Endothelial cell of umbilical vein (primary cell): ENCODE data around the gene SUFU. TPM values are rescaled to one million over a fixed set of nuclear protein-coding genes. Genes with fewer than 3 reads are reported as not detected.

Source experiments
- BruUV-seq: library from RNA; stranded (reverse); fragments of 400-500 nt; replicated peaks from 2 replicates; lab custom pipeline; 2021; lab: Mats Ljungman, UMichigan
- CTCF ChIA-PET: fragments of 300-600, 350-600 bp; sonication (Branson Sonifier 250); formaldehyde crosslinking; loops from one replicate; lab custom pipeline; 2021; ENCODE audit warnings: antibody characterized with exemption, inconsistent platforms; lab: Charles Lee
- POLR2A ChIA-PET: fragments of 300-600, 350-600 bp; sonication (Branson Sonifier 250); formaldehyde crosslinking; loops from one replicate; lab custom pipeline; 2021; ENCODE audit warnings: antibody characterized with exemption, inconsistent platforms; lab: Charles Lee
- DNase-seq: peaks from one replicate; pipeline ENCODE4 v3.0.0-alpha.2; 2011; ENCODE audit warnings: low read depth, low spot score
- FAIRE-seq: peaks from 2 replicates; lab custom pipeline; 2011; peaks lifted over from hg19 to GRCh38; lab: Jason Lieb, UNC
- H2AFZ ChIP-seq: 2 replicates; pipeline ENCODE4 v1.6.0; 2012; ENCODE audit warnings: low read depth, low read length, control low read depth, inconsistent platforms
- H3K27ac ChIP-seq: 2 replicates; pipeline ENCODE4 v1.5.1; 2011; ENCODE audit warnings: low read depth, mild to moderate bottlenecking, control low read depth, low read length, moderate library complexity; ENCODE audit not compliant: insufficient read depth
- H3K27me3 ChIP-seq, 2 experiments: 2 replicates each; pipeline versions ENCODE4 v1.6.0 to v1.6.1; 2011; ENCODE audit warnings: low read length in 2 of 2, mixed read lengths in 1 of 2; ENCODE audit not compliant: control insufficient read depth in 2 of 2, insufficient read depth in 2 of 2
- H3K36me3 ChIP-seq, 2 experiments: 2 replicates in 1 of 2; 3 replicates in 1 of 2; pipeline ENCODE4 v1.5.1; 2011; ENCODE audit warnings: low read length in 2 of 2, mild to moderate bottlenecking in 1 of 2, moderate library complexity in 1 of 2; ENCODE audit not compliant: control insufficient read depth in 2 of 2, insufficient read depth in 2 of 2; ENCODE audit errors: extremely low read depth in 1 of 2
- H3K4me1 ChIP-seq: 3 replicates; pipeline ENCODE4 v1.5.1; 2011; ENCODE audit warnings: mild to moderate bottlenecking, low read length; ENCODE audit not compliant: control insufficient read depth, insufficient read depth; ENCODE audit errors: extremely low read depth
- H3K4me2 ChIP-seq: 2 replicates; pipeline ENCODE4 v1.6.1; 2011; ENCODE audit warnings: low read length, control low read depth, mixed read lengths; ENCODE audit not compliant: insufficient read depth
- H3K4me3 ChIP-seq, 3 experiments: fragments of 200-600 bp in 1 of 3; sonication (generic), shearing (Covaris generic) in 1 of 3; replicated peaks in 1 of 3; 2 replicates each; pipeline ENCODE4 v1.5.1; 2011 to 2016; ENCODE audit warnings: control low read depth in 3 of 3, low read length in 3 of 3, mild to moderate bottlenecking in 2 of 3, inconsistent platforms in 1 of 3, low read depth in 1 of 3, moderate library complexity in 1 of 3; ENCODE audit not compliant: insufficient read depth in 1 of 3
- H3K79me2 ChIP-seq: 2 replicates; pipeline ENCODE4 v1.6.0; 2012; ENCODE audit warnings: low read length, inconsistent platforms; ENCODE audit not compliant: control insufficient read depth, insufficient read depth
- H3K9ac ChIP-seq: replicated peaks from 2 replicates; pipeline ENCODE3; 2011; ENCODE audit warnings: low read length, control low read depth; ENCODE audit not compliant: insufficient read depth; ENCODE audit errors: extremely low read depth
- H3K9me1 ChIP-seq: replicated peaks from 3 replicates; pipeline ENCODE4 v1.6.0; 2011; ENCODE audit warnings: mild to moderate bottlenecking, low read length; ENCODE audit not compliant: control insufficient read depth, insufficient read depth; ENCODE audit errors: extremely low read depth
- H3K9me3 ChIP-seq: replicated peaks from 2 replicates; pipeline ENCODE4 v1.5.1; 2012; ENCODE audit warnings: low read length, inconsistent platforms; ENCODE audit not compliant: control insufficient read depth, insufficient read depth
- H4K20me1 ChIP-seq: replicated peaks from 2 replicates; pipeline ENCODE3; 2011; ENCODE audit warnings: mild to moderate bottlenecking, low read length; ENCODE audit not compliant: control insufficient read depth, insufficient read depth; ENCODE audit errors: extremely low read depth
- EZH2 ChIP-seq: IDR thresholded peaks from 2 replicates; pipeline ENCODE4 v1.6.1; 2012; ENCODE audit warnings: borderline replicate concordance, low read depth, mild to moderate bottlenecking, moderate library complexity, low read length, inconsistent platforms; ENCODE audit not compliant: severe bottlenecking
- FOS ChIP-seq: IDR thresholded peaks from 2 replicates; pipeline ENCODE4 v1.6.1; 2011; ENCODE audit warnings: mild to moderate bottlenecking, low read length, moderate library complexity, borderline replicate concordance; ENCODE audit not compliant: insufficient read depth
- GATA2 ChIP-seq: IDR thresholded peaks from 2 replicates; pipeline ENCODE4 v1.7.0; 2011; ENCODE audit warnings: low read depth, mild to moderate bottlenecking, moderate library complexity, mixed read lengths, low read length; ENCODE audit not compliant: insufficient read length, insufficient read depth
- JUN ChIP-seq: IDR thresholded peaks from 2 replicates; pipeline ENCODE4 v1.6.1; 2011; ENCODE audit warnings: borderline replicate concordance, low read depth; ENCODE audit not compliant: insufficient read length, insufficient read depth
- MYC ChIP-seq: IDR thresholded peaks from one replicate; pipeline ENCODE4 v1.6.1; 2011; ENCODE audit warnings: mild to moderate bottlenecking, low read depth, low read length
- POLR2A ChIP-seq: IDR thresholded peaks from 2 replicates; pipeline ENCODE4 v1.6.1; 2012; ENCODE audit warnings: low read depth, mild to moderate bottlenecking, control low read depth, low read length
- POLR2AphosphoS5 ChIP-seq: IDR thresholded peaks from 2 replicates; pipeline ENCODE4 v1.6.1; 2012; ENCODE audit warnings: low read depth, mild to moderate bottlenecking, control low read depth, low read length, moderate library complexity; ENCODE audit not compliant: insufficient read depth
- dilution Hi-C: fragments of 300-500 bp; cut with MboI; formaldehyde crosslinking; loops from one replicate; pipeline ENCODE4 v1.15.0; 2019; ENCODE audit warnings: low sequenced_read_pairs; ENCODE audit not compliant: extremely low pct_ligation_motif_present
- intact Hi-C: fragments of 100-400 bp; cut with micrococcal nuclease; formaldehyde crosslinking; loops from one replicate; pipeline ENCODE4 v1.10.0; 2022
- polyA plus RNA-seq, 4 experiments: library from polyadenylated mRNA; depleted of rRNA in 3 of 4; stranded (reverse) in 3 of 4; unstranded in 1 of 4; fragments of >200 nt; gene quantifications; 2 replicates each; pipeline versions ENCODE4 v1.2.1 to v1.2.3, GENCODE V29; 2011 to 2012; ENCODE audit warnings: missing spikeins in 1 of 4
- total RNA-seq: library from RNA; stranded (reverse); gene quantifications from 2 replicates; pipeline ENCODE4 v1.2.3, GENCODE V29; 2021
- TF ChIP-seq, protein P1 (sequence below): IDR thresholded peaks from 2 replicates; pipeline ENCODE4 v1.6.1; 2011; ENCODE audit not compliant: insufficient read depth, insufficient read length
- TF ChIP-seq, protein P2 (sequence below), 2 donors: IDR thresholded peaks; 1 replicate in 1 of 2; 2 replicates in 1 of 2; pipeline ENCODE4 v1.5.1; 2011; ENCODE audit warnings: low read length in 2 of 2, mild to moderate bottlenecking in 2 of 2, moderate library complexity in 2 of 2, control low read depth in 1 of 2, inconsistent platforms in 1 of 2, low read depth in 1 of 2; ENCODE audit not compliant: insufficient read depth in 1 of 2; ENCODE audit errors: extremely low read depth in 1 of 2

The SUFU gene
- total and polyA plus RNA-seq, 2 donors (not counting 3 experiments of a cell fraction or from before 2014, with no cell fraction given): 10.1 to 16.3 TPM

DNA sequence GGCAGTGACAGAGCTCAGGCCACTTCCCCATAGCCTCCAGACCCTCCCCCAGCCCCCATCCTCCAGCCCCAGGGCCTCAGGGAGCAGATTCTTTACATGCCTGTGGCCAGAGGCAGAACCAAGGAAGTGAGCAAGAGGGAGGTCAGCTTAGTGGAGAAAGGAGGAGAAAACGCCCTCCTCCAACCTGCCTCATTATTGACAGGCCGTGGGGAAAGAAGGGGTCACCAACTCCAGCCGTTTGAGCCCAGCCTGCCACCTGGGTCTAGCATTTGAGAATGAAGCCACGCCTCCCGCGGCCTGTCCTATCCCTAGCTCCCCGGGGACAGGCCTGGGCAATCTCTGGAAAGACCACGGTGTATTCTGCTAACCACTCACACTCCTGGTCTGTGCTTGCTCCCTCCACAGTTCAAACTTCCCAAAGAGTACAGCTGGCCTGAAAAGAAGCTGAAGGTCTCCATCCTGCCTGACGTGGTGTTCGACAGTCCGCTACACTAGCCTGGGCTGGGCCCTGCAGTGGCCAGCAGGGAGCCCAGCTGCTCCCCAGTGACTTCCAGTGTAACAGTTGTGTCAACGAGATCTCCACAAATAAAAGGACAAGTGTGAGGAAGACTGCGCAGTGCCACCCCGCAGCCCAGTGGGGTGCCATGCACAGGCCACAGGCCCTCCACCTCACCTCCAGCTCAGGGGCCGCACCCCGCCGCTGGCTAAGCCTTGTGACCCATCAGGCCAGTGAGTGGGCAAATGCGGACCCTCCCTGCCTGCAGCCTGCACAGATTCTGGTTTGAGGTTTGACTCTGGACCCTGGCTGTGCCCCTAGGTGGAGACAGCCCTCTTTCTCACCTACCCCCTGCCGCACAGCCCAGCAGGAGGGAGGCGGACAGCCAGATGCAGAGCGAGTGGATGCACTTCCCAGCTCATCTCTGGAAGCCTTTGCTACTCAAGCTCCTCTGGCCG lies 126.2 kb downstream of the SUFU start:
- TF ChIP-seq MYC (no peak), POLR2A (peak; percentile 47), EZH2 (no peak), POLR2AphosphoS5 (peak; percentile 36), GATA2 (no peak), FOS (peak; percentile 47), JUN (peak; percentile 10)
- TF ChIP-seq, protein P1, sequence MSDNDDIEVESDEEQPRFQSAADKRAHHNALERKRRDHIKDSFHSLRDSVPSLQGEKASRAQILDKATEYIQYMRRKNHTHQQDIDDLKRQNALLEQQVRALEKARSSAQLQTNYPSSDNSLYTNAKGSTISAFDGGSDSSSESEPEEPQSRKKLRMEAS: no peak
- TF ChIP-seq, protein P2, sequence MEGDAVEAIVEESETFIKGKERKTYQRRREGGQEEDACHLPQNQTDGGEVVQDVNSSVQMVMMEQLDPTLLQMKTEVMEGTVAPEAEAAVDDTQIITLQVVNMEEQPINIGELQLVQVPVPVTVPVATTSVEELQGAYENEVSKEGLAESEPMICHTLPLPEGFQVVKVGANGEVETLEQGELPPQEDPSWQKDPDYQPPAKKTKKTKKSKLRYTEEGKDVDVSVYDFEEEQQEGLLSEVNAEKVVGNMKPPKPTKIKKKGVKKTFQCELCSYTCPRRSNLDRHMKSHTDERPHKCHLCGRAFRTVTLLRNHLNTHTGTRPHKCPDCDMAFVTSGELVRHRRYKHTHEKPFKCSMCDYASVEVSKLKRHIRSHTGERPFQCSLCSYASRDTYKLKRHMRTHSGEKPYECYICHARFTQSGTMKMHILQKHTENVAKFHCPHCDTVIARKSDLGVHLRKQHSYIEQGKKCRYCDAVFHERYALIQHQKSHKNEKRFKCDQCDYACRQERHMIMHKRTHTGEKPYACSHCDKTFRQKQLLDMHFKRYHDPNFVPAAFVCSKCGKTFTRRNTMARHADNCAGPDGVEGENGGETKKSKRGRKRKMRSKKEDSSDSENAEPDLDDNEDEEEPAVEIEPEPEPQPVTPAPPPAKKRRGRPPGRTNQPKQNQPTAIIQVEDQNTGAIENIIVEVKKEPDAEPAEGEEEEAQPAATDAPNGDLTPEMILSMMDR (IDR thresholded peaks at IDR 0.05; ENCODE audit: extremely low read depth in 1 of 2, insufficient read depth in 1 of 2, low read depth in 1 of 2, low read length in 2 of 2): no peak
- intact Hi-C loops: no loop called here
- peaks cover 73% of the 10 kb centered on the region for H3K4me1 ChIP-seq
- no peak overlapping the region for H3K4me2 ChIP-seq
- H3K9me1 ChIP-seq: no peaks in the 10 kb centered on the region
- H3K27ac ChIP-seq: peak overlapping the region; percentile 97
- DNase-seq: peak; percentile 50
- no peak overlapping the region for H3K4me3 ChIP-seq
- no peak overlapping the region for H2AFZ ChIP-seq
- H3K79me2 ChIP-seq: no peaks in the 10 kb centered on the region
- no peaks in the 10 kb centered on the region for H3K9me3 ChIP-seq
- peak overlapping the region; percentile 26 for H3K9ac ChIP-seq
- H4K20me1 ChIP-seq: no peaks in the 10 kb centered on the region
- FAIRE-seq: peak; percentile 94
- peaks cover 0 to 1% of the 10 kb centered on the region in 2 experiments for H3K36me3 ChIP-seq
- ChIA-PET CTCF (interaction anchor here (0.7 to 4.8 kb wide), 9 partner anchors 9 to 126 kb away, joined by 3 to 56 read pairs (median 7); partner anchors contain the start of genes SUFU and TRIM8), POLR2A (interaction anchor here (0.6 to 1.3 kb wide), 2 partner anchors 12 to 18 kb away, joined by 3 to 4 read pairs; no protein-coding TSS in a partner anchor)
- no peaks in the 10 kb centered on the region for H3K27me3 ChIP-seq
- BruUV-seq: no TSS peak
- dilution Hi-C loops: no loop called here
